A549 (cell line): ENCODE measurements around the gene CAPN11. TPM values are rescaled to one million over a fixed set of nuclear protein-coding genes. Genes with fewer than 3 reads are reported as not detected.

ENCODE experiments used
- ATAC-seq, 2 experiments: fragments of 200-7000 bp in 1 of 2; fragments of >200 bp in 1 of 2; cut with Nextera tagmentation in 1 of 2; cut with Tn5 transposase in 1 of 2; 3 replicates each; pipeline versions ENCODE4 v1.8.0 to v1.9.1; 2018 to 2020; ENCODE audit warnings: mild to moderate bottlenecking in 1 of 2, moderate library complexity in 1 of 2
- CTCF ChIA-PET: fragments of 300-600 bp; sonication (Branson Sonifier 250); formaldehyde crosslinking; extraction: SDS; loops from one replicate; lab custom pipeline; 2021; ENCODE audit warnings: antibody characterized with exemption, inconsistent platforms; lab: Yijun Ruan, JAX
- POLR2A ChIA-PET: fragments of 350-600 bp; formaldehyde crosslinking; extraction: SDS; loops from one replicate; lab custom pipeline; 2021; ENCODE audit warnings: antibody characterized with exemption, inconsistent platforms; lab: Yijun Ruan, JAX
- DNase-seq, 2 experiments: peaks; one replicate each; pipeline versions ENCODE4 v3.0.0 to v3.0.0-alpha.2; 2011 to 2016; ENCODE audit warnings: low read depth in 1 of 2, low spot score in 1 of 2
- FAIRE-seq: peaks from 2 replicates; lab custom pipeline; 2011; peaks lifted over from hg19 to GRCh38; lab: Jason Lieb, UNC
- H3K27ac ChIP-seq, 2 experiments: fragments of >200 bp; sonication (Bioruptor Twin); formaldehyde crosslinking; 3 replicates each; pipeline ENCODE4 v1.5.1; 2016 to 2017
- H3K4me1 ChIP-seq: fragments of >200 bp; sonication (Bioruptor Twin); formaldehyde crosslinking; 3 replicates; pipeline ENCODE4 v1.6.1; 2016
- H3K4me2 ChIP-seq: fragments of >200 bp; sonication (Bioruptor Twin); formaldehyde crosslinking; 3 replicates; pipeline ENCODE4 v1.6.1; 2016
- H3K4me3 ChIP-seq: fragments of >200 bp; sonication (Bioruptor Twin); formaldehyde crosslinking; 3 replicates; pipeline ENCODE4 v1.5.1; 2016
- H3K9me3 ChIP-seq: fragments of >200 bp; sonication (Bioruptor Twin); formaldehyde crosslinking; 3 replicates; pipeline ENCODE4 v1.6.1; 2016
- BHLHE40 ChIP-seq: IDR thresholded peaks from 2 replicates; pipeline ENCODE4 v1.6.1; 2012; ENCODE audit warnings: low read depth, low read length, inconsistent platforms
- CEBPB ChIP-seq, 2 experiments: fragments of >200 bp in 1 of 2; sonication (Bioruptor Twin) in 1 of 2; formaldehyde crosslinking in 1 of 2; IDR thresholded peaks; 2 replicates each; pipeline ENCODE4 v1.6.1; 2012 to 2016
- CHD4 ChIP-seq: fragments of 200-600 bp; sonication (generic); IDR thresholded peaks from 2 replicates; pipeline ENCODE4 v1.6.1; 2016; ENCODE audit warnings: antibody characterized with exemption, mild to moderate bottlenecking, borderline replicate concordance
- CTCF ChIP-seq: fragments of >200 bp; sonication (Bioruptor Twin); formaldehyde crosslinking; IDR thresholded peaks from 3 replicates; pipeline ENCODE4 v1.5.1; 2016
- ELK1 ChIP-seq: fragments of 150-350 bp; IDR thresholded peaks from 2 replicates; pipeline ENCODE4 v1.6.1; 2014; ENCODE audit warnings: low read depth, mild to moderate bottlenecking, low read length
- HES2 ChIP-seq: fragments of >200 bp; sonication (Bioruptor Twin); formaldehyde crosslinking; IDR thresholded peaks from 2 replicates; pipeline ENCODE4 v1.6.1; 2016
- HEYL ChIP-seq: fragments of 250-450 bp; sonication (Bioruptor Pico); IDR thresholded peaks from 2 replicates; pipeline ENCODE4 v1.8.0; 2021; ENCODE audit warnings: mild to moderate bottlenecking, moderate library complexity
- JUNB ChIP-seq: fragments of >200 bp; sonication (Bioruptor Twin); formaldehyde crosslinking; IDR thresholded peaks from 2 replicates; pipeline ENCODE4 v1.6.1; 2016
- KDM1A ChIP-seq: fragments of 200-600 bp; sonication (generic); IDR thresholded peaks from 2 replicates; pipeline ENCODE4 v1.6.1; 2016; ENCODE audit warnings: low read depth, mild to moderate bottlenecking
- MAFK ChIP-seq: fragments of 450-650 bp; IDR thresholded peaks from 2 replicates; pipeline ENCODE4 v1.6.1; 2014; ENCODE audit not compliant: partially characterized antibody
- MAX ChIP-seq: IDR thresholded peaks from 2 replicates; pipeline ENCODE4 v1.6.1; 2012
- MYC ChIP-seq: IDR thresholded peaks from 2 replicates; pipeline ENCODE4 v1.6.1; 2012; ENCODE audit warnings: mild to moderate bottlenecking, inconsistent platforms, low read length, improper control_type of control experiment, borderline replicate concordance
- NPAS2 ChIP-seq: fragments of 250-450 bp; sonication (Bioruptor Pico); IDR thresholded peaks from 2 replicates; pipeline ENCODE4 v1.8.0; 2022; ENCODE audit warnings: mild to moderate bottlenecking, moderate library complexity, borderline replicate concordance
- NR3C1 ChIP-seq: fragments of >200 bp; sonication (Bioruptor Twin); formaldehyde crosslinking; IDR thresholded peaks from 3 replicates; pipeline ENCODE4 v1.6.1; 2017
- PBX3 ChIP-seq: IDR thresholded peaks from 2 replicates; pipeline ENCODE4 v1.6.1; 2012
- POLR2A ChIP-seq: IDR thresholded peaks from 2 replicates; pipeline ENCODE4 v1.6.1; 2012; ENCODE audit warnings: mild to moderate bottlenecking, low read length
- RARB ChIP-seq: fragments of 250-450 bp; sonication (Bioruptor Pico); IDR thresholded peaks from 2 replicates; pipeline ENCODE4 v1.8.0; 2021; ENCODE audit warnings: mild to moderate bottlenecking, moderate library complexity
- USF2 ChIP-seq: fragments of 450-650 bp; IDR thresholded peaks from 2 replicates; pipeline ENCODE4 v1.6.1; 2014; ENCODE audit warnings: antibody characterized with exemption
- ZFP36 ChIP-seq: fragments of 450-650 bp; IDR thresholded peaks from 2 replicates; pipeline ENCODE4 v1.6.1; 2014; ENCODE audit warnings: borderline replicate concordance; ENCODE audit not compliant: partially characterized antibody
- WGBS: methylation state at CpG from one replicate; pipeline ENCODE4 v1.1.6; 2017; ENCODE audit errors: missing lambda C conversion rate; 5-methylcytosine and 5-hydroxymethylcytosine counted together
- polyA plus RNA-seq, 4 experiments: library from polyadenylated mRNA; depleted of rRNA in 3 of 4; stranded (reverse); fragments of >200 nt; fragmentation: RNase III in 1 of 4; extraction: RNeasy Plus Mini Kit Qiagen cat#74134 plus additional on column Dnase treatment in 1 of 4; gene quantifications; 2 replicates in 3 of 4; 3 replicates in 1 of 4; pipeline ENCODE4 v1.2.3, GENCODE V29; 2011 to 2017

The CAPN11 gene
- polyA plus RNA-seq, 2 of the 4 experiments (the other 2 are of a cell fraction) = 0.10 TPM; not detected in 1

GRCh38 chr6:44179072-44179536, 20.5 kb downstream of the CAPN11 start:
- DNase-seq (no peak), FAIRE-seq (no peak), ATAC-seq (peak; percentile 14 to 27; a peak in 2 of 6 replicates)
- Histone ChIP-seq H3K4me2 (no peak overlapping the region), H3K9me3 (no peaks in the 10 kb centered on the region), H3K4me1 (0 out of 3 replicates have a peak, but pooled peaks cover 5% of the 10 kb centered on the region), H3K4me3 (no peak overlapping the region), H3K27ac (no peak overlapping the region)
- TF ChIP-seq PBX3 = no peak
- TF ChIP-seq HES2 = no peak
- TF ChIP-seq BHLHE40 = no peak
- TF ChIP-seq MAX = no peak
- no peak for TF ChIP-seq POLR2A
- no peak for TF ChIP-seq ZFP36
- TF ChIP-seq NR3C1 = no peak
- TF ChIP-seq MAFK = no peak
- TF ChIP-seq CEBPB (IDR thresholded peaks at IDR 0.05) = no peak
- no peak for TF ChIP-seq USF2
- ChIA-PET CTCF (no interaction called here), POLR2A (no interaction called here)
- 5% methylated on average over 4 of the region's 4 CpGs for WGBS

- Histone ChIP-seq H3K4me2 (no peak overlapping the region), H3K4me3 (no peak overlapping the region), H3K27ac (no peak overlapping the region), H3K4me1 (0 out of 3 replicates have a peak, but pooled peaks cover 5% of the 10 kb centered on the region), H3K9me3 (no peaks in the 10 kb centered on the region)
- no peak for FAIRE-seq
- no peak for DNase-seq
- no peak; a peak in 1 of 6 replicates for ATAC-seq
- ChIA-PET CTCF (interaction anchor here (1.0 to 1.4 kb wide), 2 partner anchors 27 to 55 kb away, joined by 3 to 7 read pairs; no protein-coding TSS in a partner anchor), POLR2A (interaction anchor here (1.3 kb wide), 1 partner anchor 67 kb away, joined by 3 read pairs; the partner anchor contains the start of gene HSP90AB1)
- no peak for TF ChIP-seq HEYL
- TF ChIP-seq KDM1A = no peak
- no peak for TF ChIP-seq CTCF
- TF ChIP-seq RARB = no peak
- TF ChIP-seq JUNB = no peak
- no peak for TF ChIP-seq MAFK
- WGBS = 87% methylated on average over 7 of the region's 7 CpGs
These were observed 21.0 kb downstream of the CAPN11 start for GRCh38 chr6:44179648-44180047.

- FAIRE-seq (no peak), DNase-seq (no peak), ATAC-seq (no peak)
- Histone ChIP-seq H3K9me3 (no peaks in the 10 kb centered on the region), H3K4me1 (0 out of 3 replicates have a peak, but pooled peaks cover 5% of the 10 kb centered on the region), H3K4me3 (no peak overlapping the region)
- POLR2A ChIA-PET = interaction anchor here (1.3 kb wide), 1 partner anchor 66 kb away, joined by 3 read pairs; the partner anchor contains the start of gene HSP90AB1
- WGBS = 92% methylated on average over 4 of the region's 4 CpGs
- TF ChIP-seq NPAS2 (no peak), ELK1 (no peak), MYC (no peak), KDM1A (no peak), JUNB (no peak), CHD4 (no peak)
- TF ChIP-seq, all 56 proteins: peak for 0
- Histone ChIP-seq H3K4me2 (no peak overlapping the region), H3K27ac (no peak overlapping the region)
- CTCF ChIA-PET = interaction anchor here (1.0 to 1.6 kb wide), 3 partner anchors 8 to 54 kb away, joined by 3 to 7 read pairs (median 7); no protein-coding TSS in a partner anchor
These were observed 21.8 kb downstream of the CAPN11 start for GRCh38 chr6:44180406-44180805.
